ENCODE measurements around the gene TP53AIP1. TPM values are rescaled to one million over a fixed set of nuclear protein-coding genes. Genes with fewer than 3 reads are reported as not detected.

The TP53AIP1 gene
- total RNA-seq, 1 experiment from 2014 or later = 0.11 TPM

DNA sequence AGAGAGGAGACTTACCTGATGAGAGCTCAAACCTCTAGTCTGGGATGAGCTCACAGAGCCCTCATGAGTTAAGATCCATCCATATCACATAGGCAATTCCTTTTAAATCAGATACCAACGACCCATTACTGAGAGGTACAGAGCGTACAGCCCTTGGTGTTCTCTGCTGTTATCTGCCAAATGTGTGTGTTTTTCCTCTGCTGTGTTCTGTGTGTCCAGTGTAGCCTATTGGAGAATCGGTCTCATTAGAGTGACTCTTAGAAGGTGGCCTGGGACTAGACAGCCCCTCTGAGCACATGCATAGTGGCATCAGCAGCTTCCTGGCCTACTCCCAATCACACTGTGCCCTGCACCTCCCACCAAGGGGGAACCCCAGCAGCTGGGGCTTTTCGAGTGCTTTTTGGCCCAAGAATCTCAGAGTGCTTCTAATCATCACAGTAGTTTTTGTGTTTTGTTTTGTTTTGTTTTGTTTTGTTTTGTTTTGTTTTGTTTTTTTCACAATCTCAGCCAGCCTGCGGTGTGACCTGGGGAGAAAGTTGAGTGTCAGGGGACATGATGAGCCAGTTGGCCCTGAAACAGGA lies 25.4 kb downstream of the TP53AIP1 start:
- Mint-ChIP-seq H3K27ac (ENCODE audit: unreplicated experiment) (no peak overlapping the region), H3K4me1 (ENCODE audit: low read depth, unreplicated experiment) (no peaks in the 10 kb centered on the region), H3K4me3 (ENCODE audit: unreplicated experiment) (no peak overlapping the region), H3K9me3 (ENCODE audit: unreplicated experiment) (peaks cover 12% of the 10 kb centered on the region), H3K27me3 (ENCODE audit: insufficient read depth, unreplicated experiment) (peaks cover 22% of the 10 kb centered on the region), H3K36me3 (ENCODE audit: insufficient read depth, unreplicated experiment) (no peaks in the 10 kb centered on the region)
- DNase-seq = no peak
- CTCF ChIA-PET = no interaction called here
- no TSS peak for BruUV-seq (replicated peaks)
- H3K9me3 ChIP-seq = no peaks in the 10 kb centered on the region
- no peaks in the 10 kb centered on the region for H3K4me1 ChIP-seq
- H3K4me3 ChIP-seq (ENCODE audit: low read depth, low read length) = no peak overlapping the region
- H3K27me3 ChIP-seq (replicated peaks; ENCODE audit: control insufficient read depth, insufficient read depth, low read length) = peaks cover 2% of the 10 kb centered on the region; the same call in 1 of the 2 replicates
- TF ChIP-seq, protein P1, sequence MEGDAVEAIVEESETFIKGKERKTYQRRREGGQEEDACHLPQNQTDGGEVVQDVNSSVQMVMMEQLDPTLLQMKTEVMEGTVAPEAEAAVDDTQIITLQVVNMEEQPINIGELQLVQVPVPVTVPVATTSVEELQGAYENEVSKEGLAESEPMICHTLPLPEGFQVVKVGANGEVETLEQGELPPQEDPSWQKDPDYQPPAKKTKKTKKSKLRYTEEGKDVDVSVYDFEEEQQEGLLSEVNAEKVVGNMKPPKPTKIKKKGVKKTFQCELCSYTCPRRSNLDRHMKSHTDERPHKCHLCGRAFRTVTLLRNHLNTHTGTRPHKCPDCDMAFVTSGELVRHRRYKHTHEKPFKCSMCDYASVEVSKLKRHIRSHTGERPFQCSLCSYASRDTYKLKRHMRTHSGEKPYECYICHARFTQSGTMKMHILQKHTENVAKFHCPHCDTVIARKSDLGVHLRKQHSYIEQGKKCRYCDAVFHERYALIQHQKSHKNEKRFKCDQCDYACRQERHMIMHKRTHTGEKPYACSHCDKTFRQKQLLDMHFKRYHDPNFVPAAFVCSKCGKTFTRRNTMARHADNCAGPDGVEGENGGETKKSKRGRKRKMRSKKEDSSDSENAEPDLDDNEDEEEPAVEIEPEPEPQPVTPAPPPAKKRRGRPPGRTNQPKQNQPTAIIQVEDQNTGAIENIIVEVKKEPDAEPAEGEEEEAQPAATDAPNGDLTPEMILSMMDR (IDR thresholded peaks at IDR 0.05; ENCODE audit: insufficient read depth in 1 of 2, low read depth in 1 of 2, low read length in 1 of 2, severe bottlenecking in 1 of 2, unreplicated experiment in 1 of 2) = no peak
- intact Hi-C loops (cut with micrococcal nuclease; ENCODE audit: unreplicated experiment) = no loop called here
- POLR2A ChIA-PET = no interaction called here
- no peaks in the 10 kb centered on the region for H3K36me3 ChIP-seq (ENCODE audit: control insufficient read depth, insufficient read depth, low read length)

DNA sequence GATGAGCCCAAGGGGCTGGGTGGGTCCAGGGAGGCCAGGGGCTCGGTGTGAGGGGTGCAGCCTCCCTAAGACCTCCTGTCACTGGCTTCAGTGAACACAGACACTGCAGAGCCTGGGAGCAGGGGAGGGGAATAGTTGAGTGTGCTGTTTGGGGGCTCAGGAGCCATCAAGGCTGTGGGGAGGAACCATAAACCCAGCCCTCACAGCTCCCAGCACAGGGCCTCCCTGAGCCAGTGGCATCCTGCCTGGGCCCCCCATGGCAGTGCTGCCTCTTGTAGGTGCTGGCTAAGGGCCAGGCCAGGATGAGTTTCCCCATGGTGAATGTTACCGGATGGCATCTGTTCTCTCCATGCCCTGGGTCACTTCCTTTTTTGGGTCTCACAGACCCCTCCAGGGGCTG lies 26.0 kb downstream of the TP53AIP1 start:
- Histone ChIP-seq H3K9me3 (no peaks in the 10 kb centered on the region), H3K4me3 (ENCODE audit: low read depth, low read length) (no peak overlapping the region), H3K27me3 (replicated peaks; ENCODE audit: control insufficient read depth, insufficient read depth, low read length) (peaks cover 2% of the 10 kb centered on the region; the same call in 1 of the 2 replicates), H3K4me1 (no peaks in the 10 kb centered on the region), H3K36me3 (ENCODE audit: control insufficient read depth, insufficient read depth, low read length) (no peaks in the 10 kb centered on the region)
- POLR2A ChIA-PET = no interaction called here
- H3K4me3 Mint-ChIP-seq (ENCODE audit: unreplicated experiment) = no peak overlapping the region
- H3K4me1 Mint-ChIP-seq (ENCODE audit: low read depth, unreplicated experiment) = no peaks in the 10 kb centered on the region
- no peaks in the 10 kb centered on the region for H3K36me3 Mint-ChIP-seq (ENCODE audit: insufficient read depth, unreplicated experiment)
- peaks cover 22% of the 10 kb centered on the region for H3K27me3 Mint-ChIP-seq (ENCODE audit: insufficient read depth, unreplicated experiment)
- TF ChIP-seq, protein P1 (IDR thresholded peaks at IDR 0.05; ENCODE audit: insufficient read depth in 1 of 2, low read depth in 1 of 2, low read length in 1 of 2, severe bottlenecking in 1 of 2, unreplicated experiment in 1 of 2) = no peak
- no peak overlapping the region for H3K27ac Mint-ChIP-seq (ENCODE audit: unreplicated experiment)
- intact Hi-C loops (cut with micrococcal nuclease; ENCODE audit: unreplicated experiment) = no loop called here
- CTCF ChIA-PET = no interaction called here
- no peak for DNase-seq
- no TSS peak for BruUV-seq (replicated peaks)
- H3K9me3 Mint-ChIP-seq (ENCODE audit: unreplicated experiment) = peaks cover 12% of the 10 kb centered on the region

GRCh38 chr11:128916037-128916572 lies 26.6 kb downstream of the TP53AIP1 start:
- H3K27me3 Mint-ChIP-seq (ENCODE audit: insufficient read depth, unreplicated experiment) = peaks cover 21% of the 10 kb centered on the region
- Histone ChIP-seq H3K4me1 (no peaks in the 10 kb centered on the region), H3K4me3 (ENCODE audit: low read depth, low read length) (no peak overlapping the region), H3K27me3 (replicated peaks; ENCODE audit: control insufficient read depth, insufficient read depth, low read length) (peaks cover 2% of the 10 kb centered on the region; the same call in 1 of the 2 replicates), H3K9me3 (no peaks in the 10 kb centered on the region), H3K36me3 (ENCODE audit: control insufficient read depth, insufficient read depth, low read length) (no peaks in the 10 kb centered on the region)
- DNase-seq = no peak
- no peak overlapping the region for H3K27ac Mint-ChIP-seq (ENCODE audit: unreplicated experiment)
- POLR2A ChIA-PET = no interaction called here
- no peaks in the 10 kb centered on the region for H3K4me1 Mint-ChIP-seq (ENCODE audit: low read depth, unreplicated experiment)
- H3K36me3 Mint-ChIP-seq (ENCODE audit: insufficient read depth, unreplicated experiment) = no peaks in the 10 kb centered on the region
- intact Hi-C loops (cut with micrococcal nuclease; ENCODE audit: unreplicated experiment) = no loop called here
- BruUV-seq (replicated peaks) = no TSS peak
- H3K4me3 Mint-ChIP-seq (ENCODE audit: unreplicated experiment) = no peak overlapping the region
- CTCF ChIA-PET = no interaction called here
- peaks cover 12% of the 10 kb centered on the region for H3K9me3 Mint-ChIP-seq (ENCODE audit: unreplicated experiment)
- TF ChIP-seq, protein P1 (IDR thresholded peaks at IDR 0.05; ENCODE audit: insufficient read depth in 1 of 2, low read depth in 1 of 2, low read length in 1 of 2, severe bottlenecking in 1 of 2, unreplicated experiment in 1 of 2) = no peak

All from Caco-2 (cell line).